ENCODE results near the gene SRCAP. TPM values are rescaled to one million over a fixed set of nuclear protein-coding genes. Genes with fewer than 3 reads are reported as not detected.

Gene SRCAP
- total RNA-seq, 1 donor from 2014 or later = 10.0 TPM

DNA sequence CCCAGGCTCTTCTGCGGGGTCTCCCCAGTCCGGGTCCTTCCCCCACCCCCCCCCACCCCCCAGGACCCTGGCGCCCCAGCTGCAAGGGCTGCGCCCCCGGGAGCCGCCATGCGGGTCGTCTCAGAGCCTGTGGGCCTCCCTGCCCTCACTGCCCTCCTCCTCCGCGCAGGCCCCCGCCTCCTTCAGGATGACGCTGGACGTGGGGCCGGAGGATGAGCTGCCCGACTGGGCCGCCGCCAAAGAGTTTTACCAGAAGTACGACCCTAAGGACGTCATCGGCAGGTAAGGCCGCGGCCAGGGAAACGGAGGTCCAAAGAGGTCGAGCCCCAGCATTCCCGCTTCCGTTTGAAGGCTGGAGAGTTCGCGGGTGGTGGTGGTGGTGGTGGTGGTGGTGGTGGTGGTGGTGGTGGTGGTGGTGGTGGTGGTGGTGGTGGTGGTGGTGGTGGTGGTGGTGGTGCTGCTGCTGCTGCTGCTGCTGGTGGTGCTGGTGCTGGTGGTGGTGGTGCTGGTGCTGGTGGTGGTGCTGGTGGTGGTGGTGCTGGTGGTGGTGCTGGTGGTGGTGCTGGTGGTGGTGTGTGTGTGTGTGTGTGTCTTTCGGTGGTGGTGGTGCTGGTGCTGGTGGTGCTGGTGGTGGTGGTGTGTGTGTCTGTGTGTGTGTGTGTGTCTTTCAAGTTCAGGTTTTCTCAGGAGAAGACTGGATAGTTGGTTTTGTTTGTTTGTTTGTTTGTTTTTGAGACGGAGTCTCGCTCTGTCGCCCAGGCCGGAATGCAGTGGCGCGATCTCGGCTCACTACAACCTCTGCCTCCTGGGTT lies 49.9 kb downstream of the SRCAP start:
- Histone ChIP-seq H3K36me3 (ENCODE audit: control insufficient read depth, insufficient read depth, low read length) (peaks cover 12% of the 10 kb centered on the region), H3K27me3 (ENCODE audit: control insufficient read depth, insufficient read depth, low read length) (no peaks in the 10 kb centered on the region), H3K4me3 (ENCODE audit: low read depth, low read length) (peak overlapping the region; percentile 80)
- FAIRE-seq (no peak), DNase-seq (ENCODE audit: low read depth) (no peak)
- TF ChIP-seq, protein P1, sequence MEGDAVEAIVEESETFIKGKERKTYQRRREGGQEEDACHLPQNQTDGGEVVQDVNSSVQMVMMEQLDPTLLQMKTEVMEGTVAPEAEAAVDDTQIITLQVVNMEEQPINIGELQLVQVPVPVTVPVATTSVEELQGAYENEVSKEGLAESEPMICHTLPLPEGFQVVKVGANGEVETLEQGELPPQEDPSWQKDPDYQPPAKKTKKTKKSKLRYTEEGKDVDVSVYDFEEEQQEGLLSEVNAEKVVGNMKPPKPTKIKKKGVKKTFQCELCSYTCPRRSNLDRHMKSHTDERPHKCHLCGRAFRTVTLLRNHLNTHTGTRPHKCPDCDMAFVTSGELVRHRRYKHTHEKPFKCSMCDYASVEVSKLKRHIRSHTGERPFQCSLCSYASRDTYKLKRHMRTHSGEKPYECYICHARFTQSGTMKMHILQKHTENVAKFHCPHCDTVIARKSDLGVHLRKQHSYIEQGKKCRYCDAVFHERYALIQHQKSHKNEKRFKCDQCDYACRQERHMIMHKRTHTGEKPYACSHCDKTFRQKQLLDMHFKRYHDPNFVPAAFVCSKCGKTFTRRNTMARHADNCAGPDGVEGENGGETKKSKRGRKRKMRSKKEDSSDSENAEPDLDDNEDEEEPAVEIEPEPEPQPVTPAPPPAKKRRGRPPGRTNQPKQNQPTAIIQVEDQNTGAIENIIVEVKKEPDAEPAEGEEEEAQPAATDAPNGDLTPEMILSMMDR (IDR thresholded peaks at IDR 0.05; ENCODE audit: insufficient read depth, low read length, severe bottlenecking) = no peak

DNA sequence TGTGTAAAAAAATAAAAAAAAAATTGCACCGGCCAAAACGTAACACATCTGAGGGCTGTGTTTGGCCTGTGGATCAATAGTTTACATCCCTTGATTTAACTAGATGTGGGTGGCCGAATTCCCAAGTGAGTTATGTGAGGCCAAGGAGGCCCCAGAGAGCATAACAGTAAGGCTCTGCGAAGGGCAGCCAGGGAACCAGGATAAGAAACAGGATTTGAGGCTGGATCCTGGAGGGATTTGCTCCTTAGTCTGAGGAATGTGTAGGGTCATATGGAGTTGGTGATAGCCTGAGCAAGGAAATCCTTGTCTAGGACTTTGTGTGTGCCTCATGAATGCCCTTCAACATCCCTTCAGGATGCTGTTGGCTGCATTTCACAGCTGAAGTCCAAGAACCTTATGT lies 51.2 kb downstream of the SRCAP start:
- H3K36me3 ChIP-seq (ENCODE audit: control insufficient read depth, insufficient read depth, low read length) = peaks cover 10% of the 10 kb centered on the region
- no peak for DNase-seq (ENCODE audit: low read depth)
- no peak for FAIRE-seq

DNA sequence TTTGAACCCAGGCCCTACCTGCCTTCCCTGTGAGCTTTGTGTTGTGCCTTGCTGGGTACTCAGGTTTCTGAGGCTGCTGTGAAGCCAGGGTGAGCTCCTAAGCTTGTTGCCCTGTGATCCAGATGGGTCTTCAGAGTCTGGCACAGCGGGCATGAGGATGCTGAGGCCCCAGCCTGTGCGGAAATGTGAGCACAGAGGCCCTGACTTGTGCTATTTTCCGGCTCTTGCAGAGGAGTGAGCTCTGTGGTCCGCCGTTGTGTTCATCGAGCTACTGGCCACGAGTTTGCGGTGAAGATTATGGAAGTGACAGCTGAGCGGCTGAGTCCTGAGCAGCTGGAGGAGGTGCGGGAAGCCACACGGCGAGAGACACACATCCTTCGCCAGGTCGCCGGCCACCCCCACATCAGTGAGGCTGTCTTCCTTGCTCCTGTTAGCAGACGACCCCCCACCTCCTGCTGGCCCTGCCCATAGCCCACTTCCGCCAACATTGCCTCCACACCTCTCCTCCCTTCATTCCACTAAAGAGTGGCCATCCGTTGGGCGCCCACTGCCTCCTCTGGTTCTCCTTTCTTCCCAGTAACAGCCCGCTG lies 52.0 kb downstream of the SRCAP start:
- Histone ChIP-seq H3K4me3 (ENCODE audit: low read depth, low read length) (no peak overlapping the region), H3K36me3 (ENCODE audit: control insufficient read depth, insufficient read depth, low read length) (peaks cover 11% of the 10 kb centered on the region), H3K27me3 (ENCODE audit: control insufficient read depth, insufficient read depth, low read length) (no peaks in the 10 kb centered on the region)
- FAIRE-seq (no peak), DNase-seq (ENCODE audit: low read depth) (no peak)
- TF ChIP-seq, protein P1 (IDR thresholded peaks at IDR 0.05; ENCODE audit: insufficient read depth, low read length, severe bottlenecking) = no peak

More for the DNA sequence above, 51.2 kb downstream of the SRCAP start:
- Histone ChIP-seq H3K27me3 (ENCODE audit: control insufficient read depth, insufficient read depth, low read length) (no peaks in the 10 kb centered on the region), H3K4me3 (ENCODE audit: low read depth, low read length) (no peak overlapping the region)
- TF ChIP-seq, protein P1 (IDR thresholded peaks at IDR 0.05; ENCODE audit: insufficient read depth, low read length, severe bottlenecking) = no peak

DNA sequence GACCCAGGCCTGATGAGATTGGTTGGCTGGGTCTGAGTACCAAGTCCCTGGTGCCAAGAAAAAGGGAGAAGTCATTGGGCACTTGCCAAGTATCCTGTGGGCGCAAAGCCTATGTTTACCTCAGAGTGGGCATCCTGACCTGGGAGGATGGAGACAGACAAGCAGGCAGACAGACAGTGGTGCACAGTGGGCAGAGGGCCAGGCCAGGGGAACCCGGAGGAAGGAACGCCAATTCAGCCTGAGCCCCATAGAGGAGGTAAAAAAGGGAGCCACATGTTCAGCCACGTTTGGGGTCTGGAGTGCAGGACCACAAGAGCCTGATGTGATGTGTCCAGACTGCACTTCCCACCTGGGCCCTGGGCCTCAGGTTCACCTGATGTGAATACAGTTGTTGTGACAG lies 54.6 kb downstream of the SRCAP start:
- no peak for DNase-seq (ENCODE audit: low read depth)
- Histone ChIP-seq H3K4me3 (ENCODE audit: low read depth, low read length) (no peak overlapping the region), H3K27me3 (ENCODE audit: control insufficient read depth, insufficient read depth, low read length) (no peaks in the 10 kb centered on the region), H3K36me3 (ENCODE audit: control insufficient read depth, insufficient read depth, low read length) (peaks cover 18% of the 10 kb centered on the region)
- TF ChIP-seq, protein P1 (IDR thresholded peaks at IDR 0.05; ENCODE audit: insufficient read depth, low read length, severe bottlenecking) = no peak
- FAIRE-seq = no peak

DNA sequence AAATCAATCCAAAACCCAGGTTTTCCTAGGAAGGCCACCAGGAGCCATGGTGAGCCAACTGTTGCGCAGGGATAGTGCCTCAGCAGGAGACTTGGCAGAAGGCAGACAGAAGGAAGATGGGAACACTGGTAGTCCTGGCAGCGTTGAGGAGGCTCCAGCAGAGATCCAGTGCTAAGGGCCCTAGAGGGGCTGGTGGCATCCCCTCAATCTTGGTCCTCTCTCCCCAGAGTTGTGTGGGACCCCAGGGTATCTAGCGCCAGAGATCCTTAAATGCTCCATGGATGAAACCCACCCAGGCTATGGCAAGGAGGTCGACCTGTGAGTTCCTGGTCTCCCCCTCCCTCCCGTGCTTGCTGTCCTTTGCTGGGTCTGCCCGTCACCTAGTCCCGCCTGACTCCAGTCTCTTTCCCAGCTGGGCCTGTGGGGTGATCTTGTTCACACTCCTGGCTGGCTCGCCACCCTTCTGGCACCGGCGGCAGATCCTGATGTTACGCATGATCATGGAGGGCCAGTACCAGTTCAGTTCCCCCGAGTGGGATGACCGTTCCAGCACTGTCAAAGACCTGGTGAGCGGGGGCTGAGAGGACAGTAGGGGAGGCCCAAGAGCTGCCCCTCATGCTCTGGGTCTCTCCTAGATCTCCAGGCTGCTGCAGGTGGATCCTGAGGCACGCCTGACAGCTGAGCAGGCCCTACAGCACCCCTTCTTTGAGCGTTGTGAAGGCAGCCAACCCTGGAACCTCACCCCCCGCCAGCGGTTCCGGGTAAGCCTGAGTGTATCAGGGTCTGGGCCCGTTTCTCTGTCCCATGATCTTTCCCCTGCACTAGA lies 57.2 kb downstream of the SRCAP start:
- Histone ChIP-seq H3K27me3 (ENCODE audit: control insufficient read depth, insufficient read depth, low read length) (no peaks in the 10 kb centered on the region), H3K4me3 (ENCODE audit: low read depth, low read length) (no peak overlapping the region), H3K36me3 (ENCODE audit: control insufficient read depth, insufficient read depth, low read length) (peaks cover 13% of the 10 kb centered on the region)
- TF ChIP-seq, protein P1 (IDR thresholded peaks at IDR 0.05; ENCODE audit: insufficient read depth, low read length, severe bottlenecking) = no peak
- DNase-seq (ENCODE audit: low read depth) (no peak), FAIRE-seq (no peak)
